GM21529 (cell line): ENCODE results near the gene RMDN3.

ENCODE experiments used
- ATAC-seq: cut with Tn5 transposase; IDR thresholded peaks from one replicate; pipeline ENCODE4 v1.9.1; 2021; ENCODE audit not compliant: unreplicated experiment

Gene RMDN3

GRCh38 chr15:40754883-40755811 is at the start of gene RMDN3:
RMDN3 (minus strand) TSS chr15:40755254; CDS start chr15:40754783, 471 bp downstream.
- peak; percentile 72 for ATAC-seq

- ATAC-seq = no peak
These were observed 48.6 kb upstream of the RMDN3 start for GRCh38 chr15:40803688-40804087.

GRCh38 chr15:40803076-40803475 is 48.0 kb upstream of the RMDN3 start:
- no peak for ATAC-seq

- no peak for ATAC-seq
These were observed 44.5 kb upstream of the RMDN3 start for GRCh38 chr15:40799523-40799922.

GRCh38 chr15:40796512-40796911 is 41.5 kb upstream of the RMDN3 start:
- ATAC-seq = no peak

GRCh38 chr15:40796041-40796440 is 41.0 kb upstream of the RMDN3 start:
- ATAC-seq = no peak

GRCh38 chr15:40793216-40793989 is 38.3 kb upstream of the RMDN3 start:
- no peak for ATAC-seq

- no peak for ATAC-seq
These were observed 37.3 kb upstream of the RMDN3 start for GRCh38 chr15:40792394-40792793.

- ATAC-seq = no peak
These were observed 35.7 kb upstream of the RMDN3 start for GRCh38 chr15:40790718-40791117.

GRCh38 chr15:40789999-40790398 is 34.9 kb upstream of the RMDN3 start:
- ATAC-seq = no peak

- ATAC-seq = no peak
These were observed 34.1 kb upstream of the RMDN3 start for GRCh38 chr15:40789119-40789518.

GRCh38 chr15:40787991-40788390 is 32.9 kb upstream of the RMDN3 start:
- ATAC-seq = no peak

- ATAC-seq = no peak
These were observed 32.3 kb upstream of the RMDN3 start for GRCh38 chr15:40787344-40787841.

- no peak for ATAC-seq
These were observed 30.8 kb upstream of the RMDN3 start for GRCh38 chr15:40785814-40786213.

- no peak for ATAC-seq
These were observed 30.1 kb upstream of the RMDN3 start for GRCh38 chr15:40785164-40785563.

- ATAC-seq = peak; percentile 79
These were observed 27.7 kb upstream of the RMDN3 start for GRCh38 chr15:40782609-40783227.

GRCh38 chr15:40776537-40777141 is 21.6 kb upstream of the RMDN3 start:
- no peak for ATAC-seq

GRCh38 chr15:40775740-40776536 is 20.9 kb upstream of the RMDN3 start:
- no peak for ATAC-seq

GRCh38 chr15:40775007-40775406 is 20.0 kb upstream of the RMDN3 start:
- no peak for ATAC-seq

GRCh38 chr15:40773902-40774301 is 18.8 kb upstream of the RMDN3 start:
- ATAC-seq = no peak
